HL-60/S4 treated with phorbol 12-myristate 13-acetate at 8.2 ng/mL for 4 days and 3 days (cell line): ENCODE measurements around the gene TRIM47.

Experiments
- in situ Hi-C: fragments of 300-500 bp; cut with MboI; formaldehyde crosslinking; loops from 2 replicates; pipeline ENCODE4 v1.15.0; 2022; ENCODE audit warnings: low sequenced_read_pairs

Gene TRIM47

DNA sequence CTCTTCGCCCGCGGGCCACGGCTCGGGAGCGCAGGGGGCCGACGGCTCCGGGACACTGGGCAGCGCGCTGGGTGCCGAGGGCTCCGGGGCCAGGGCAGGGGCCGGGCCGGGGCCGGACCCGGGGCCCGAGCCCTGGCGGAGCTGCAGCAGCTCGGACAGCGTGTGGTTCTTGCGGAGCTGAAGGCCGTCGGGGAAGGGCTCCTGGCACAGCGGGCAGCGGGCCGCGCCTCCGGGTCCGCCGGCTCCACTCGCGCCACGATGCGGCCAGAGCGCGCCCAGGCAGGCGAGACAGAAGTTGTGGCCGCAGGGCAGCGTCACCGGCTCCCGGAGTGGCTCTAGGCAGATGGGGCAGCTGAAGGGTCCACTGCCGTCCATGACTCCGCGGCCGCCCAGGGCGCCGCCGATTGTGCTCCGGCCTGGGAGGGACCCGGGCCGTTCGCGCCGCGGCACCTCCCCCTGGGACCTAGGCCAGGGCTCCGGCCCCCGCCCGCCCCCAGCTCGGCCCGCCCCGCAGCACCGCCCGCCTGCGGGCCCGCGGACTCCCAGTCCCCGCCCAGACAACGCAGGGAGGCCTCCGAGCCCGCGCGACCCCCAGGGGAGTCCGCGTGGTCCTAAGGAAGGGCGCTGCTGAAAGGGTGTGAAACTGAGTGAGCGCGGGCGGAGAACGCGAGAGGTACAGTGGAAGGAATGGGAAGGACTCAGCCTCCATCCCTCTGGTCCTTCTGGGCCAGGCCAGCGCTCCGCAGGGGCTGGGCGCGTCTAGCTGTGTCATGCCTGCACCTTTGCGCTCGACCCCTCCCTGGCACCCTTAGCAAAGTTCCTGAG lies at the start of gene TRIM47:
Gene TRIM47, minus strand, starts transcription at position 408 of the 825 bp plus-strand sequence. Its CDS starts 33 bp downstream, at position 375.
- in situ Hi-C loops = no loop called here

- in situ Hi-C loops = no loop called here
These were observed 49.0 kb upstream of the TRIM47 start for GRCh38 chr17:75927286-75927922.

GRCh38 chr17:75926456-75926855 lies 48.1 kb upstream of the TRIM47 start:
- in situ Hi-C loops = no loop called here

- in situ Hi-C loops = no loop called here
These were observed 47.5 kb upstream of the TRIM47 start for GRCh38 chr17:75925912-75926311.

GRCh38 chr17:75925103-75925502 lies 46.7 kb upstream of the TRIM47 start:
- in situ Hi-C loops = no loop called here

DNA sequence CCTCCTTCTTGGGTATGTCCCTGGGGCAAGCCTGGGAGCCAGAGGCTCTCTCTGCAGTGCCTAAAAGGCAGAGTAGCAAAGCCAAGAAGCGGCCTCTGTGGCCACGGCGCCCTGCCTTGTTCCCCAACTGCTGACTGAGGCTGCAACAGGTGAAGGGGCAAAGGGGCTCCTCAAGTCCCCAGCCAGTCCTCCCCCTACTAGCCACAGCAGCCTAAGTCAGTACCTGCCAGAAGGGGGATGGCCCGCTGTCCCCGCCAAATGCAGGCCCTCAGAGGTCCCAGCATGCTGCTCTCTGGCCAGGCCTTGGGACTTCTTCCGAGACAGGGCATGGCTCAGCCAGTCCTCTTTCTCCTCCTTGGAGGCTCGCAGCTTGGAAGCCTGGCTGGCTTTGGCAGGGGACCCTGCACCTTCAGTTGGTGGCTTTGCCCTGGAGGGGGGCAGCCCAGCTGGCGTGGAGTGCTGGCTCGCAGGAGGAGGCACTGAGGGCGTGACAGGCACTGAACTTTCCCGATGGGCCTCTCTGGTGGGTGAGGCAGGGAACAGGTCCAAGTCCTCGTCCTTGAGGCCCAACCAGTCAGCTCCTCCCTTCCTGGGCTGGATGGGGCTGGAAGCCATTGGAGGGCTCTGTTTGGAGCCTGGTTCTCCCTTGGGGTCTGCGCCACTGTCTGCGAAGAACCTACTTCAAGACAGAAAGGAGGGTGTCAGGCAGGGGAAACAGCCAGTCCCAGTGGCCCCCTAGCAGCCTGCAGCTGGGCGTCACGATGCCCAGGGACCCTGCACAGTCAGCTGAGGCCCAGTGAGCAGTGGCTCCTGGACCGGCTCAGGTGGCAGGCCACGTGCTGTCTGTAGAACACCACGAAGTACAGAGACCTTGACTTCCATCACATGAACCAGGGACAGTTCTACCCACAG lies 44.8 kb upstream of the TRIM47 start:
- in situ Hi-C loops = no loop called here

GRCh38 chr17:75922173-75922961 lies 44.0 kb upstream of the TRIM47 start:
- in situ Hi-C loops = no loop called here

- in situ Hi-C loops = no loop called here
These were observed 43.2 kb upstream of the TRIM47 start for GRCh38 chr17:75921596-75921995.

DNA sequence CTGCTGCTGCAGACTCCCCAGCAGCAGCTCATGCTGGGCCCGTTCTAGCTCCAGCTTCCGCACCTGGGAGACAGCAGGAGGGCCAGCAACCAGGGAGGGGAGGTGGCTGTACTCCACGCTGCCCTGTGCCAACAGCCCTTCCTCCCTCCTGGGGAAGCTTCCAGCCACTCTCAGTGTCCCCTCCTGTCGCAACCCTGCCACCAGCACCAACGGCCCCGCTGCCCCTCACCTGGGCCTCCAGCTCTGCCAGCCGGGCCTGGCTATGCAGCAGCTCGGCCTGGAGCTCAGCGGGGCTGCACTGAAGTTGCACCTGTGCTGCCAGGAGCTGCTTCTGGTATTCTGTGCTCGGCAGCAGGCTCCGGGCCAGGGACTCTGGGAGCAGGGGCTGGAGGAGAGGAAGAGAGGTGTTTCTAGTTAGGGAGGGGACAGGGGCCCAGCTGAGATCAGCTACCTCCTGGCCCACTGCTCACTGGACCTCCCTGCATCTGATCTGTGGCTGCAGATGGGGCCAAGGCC lies 41.7 kb upstream of the TRIM47 start:
- in situ Hi-C loops = no loop called here

GRCh38 chr17:75919611-75920010 lies 41.2 kb upstream of the TRIM47 start:
- in situ Hi-C loops = no loop called here

GRCh38 chr17:75917917-75918445 lies 39.6 kb upstream of the TRIM47 start:
- in situ Hi-C loops = no loop called here

DNA sequence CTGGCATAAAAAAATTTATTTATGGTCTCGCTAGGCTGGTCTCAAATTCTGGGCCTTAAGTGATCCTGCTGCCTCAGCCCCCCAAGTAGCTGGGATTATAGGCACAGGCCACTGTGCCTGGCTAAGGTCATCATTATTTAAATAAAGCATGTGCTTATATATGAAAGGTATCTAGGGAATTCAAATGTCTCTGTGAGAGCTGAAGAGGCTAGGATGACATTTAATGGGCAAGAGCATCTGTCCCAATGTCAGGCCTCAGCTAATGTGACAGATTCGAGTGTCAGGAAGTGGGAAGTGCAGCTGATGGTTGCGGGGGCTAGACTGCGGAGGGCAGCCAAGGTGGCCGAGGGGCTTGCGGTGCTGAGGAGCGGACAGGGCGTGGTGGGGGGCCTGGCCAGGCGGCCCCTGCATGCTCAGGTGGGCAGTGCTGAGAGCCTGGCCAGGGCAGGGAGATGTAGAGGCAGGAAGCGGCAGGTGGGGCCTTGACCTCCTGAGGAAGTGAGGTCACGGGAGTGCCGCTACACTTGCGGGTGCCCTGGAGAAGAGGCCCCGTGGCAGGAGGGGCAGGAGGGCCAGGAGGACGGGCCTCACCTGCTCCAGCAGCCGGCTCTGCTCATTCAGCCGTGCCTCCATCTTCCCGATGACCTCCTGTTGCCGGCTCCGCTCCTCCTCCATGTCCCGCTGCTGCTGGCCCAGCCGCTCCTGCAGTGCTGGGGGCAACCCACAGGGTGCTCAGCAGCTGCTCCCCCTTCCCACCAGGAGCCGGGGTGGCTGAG lies 38.9 kb upstream of the TRIM47 start:
- in situ Hi-C loops = no loop called here

DNA sequence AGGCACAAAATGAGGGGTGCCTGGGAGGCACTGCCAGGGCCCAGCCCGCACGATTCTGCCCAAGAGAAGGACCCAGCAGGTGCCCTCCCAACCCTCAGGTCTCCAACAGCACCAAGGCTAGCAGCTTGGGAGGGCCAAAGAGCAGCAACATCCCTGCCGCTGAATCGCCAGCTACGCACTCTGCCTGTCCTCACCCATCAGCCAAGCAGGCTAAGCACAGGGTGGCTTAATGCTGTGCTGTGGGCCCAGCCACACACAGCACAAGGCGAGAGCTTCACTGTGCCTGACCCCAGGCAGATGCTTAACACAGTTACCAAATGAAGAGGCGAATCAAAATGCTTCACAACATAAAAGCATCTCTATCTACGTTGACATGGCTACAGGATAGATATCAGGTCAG lies 36.9 kb upstream of the TRIM47 start:
- in situ Hi-C loops = no loop called here

DNA sequence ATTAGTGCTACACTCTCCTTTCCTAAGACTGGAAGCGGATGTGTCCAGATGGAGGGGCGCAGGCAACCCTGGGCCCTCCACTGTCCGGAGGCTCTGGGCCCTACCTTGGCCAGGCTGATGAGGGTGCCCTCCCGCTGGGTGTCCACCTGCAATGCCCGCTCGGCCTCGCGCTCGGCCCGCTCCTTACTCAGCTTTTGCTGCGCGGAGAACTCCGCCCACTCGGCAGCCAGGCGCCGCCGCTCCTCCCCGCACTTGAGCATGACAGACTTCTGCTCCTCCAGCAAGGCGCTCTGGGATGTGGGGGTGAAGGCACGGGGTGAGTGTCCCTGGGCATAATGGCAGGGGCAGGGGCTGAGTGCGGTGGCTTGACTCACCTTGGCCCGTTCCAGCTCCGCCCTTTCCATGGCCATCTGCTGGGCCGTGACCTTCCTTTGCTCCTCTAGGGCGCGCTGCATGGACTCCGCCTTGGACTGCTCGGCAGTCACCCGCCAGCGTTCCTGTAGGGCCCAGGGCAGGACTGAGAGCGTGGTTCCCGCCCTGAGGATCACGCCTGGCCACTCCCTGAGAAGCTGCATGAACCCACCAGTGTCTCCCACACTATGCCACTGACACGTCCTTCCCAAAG lies 36.4 kb upstream of the TRIM47 start:
- in situ Hi-C loops = no loop called here

GRCh38 chr17:75913537-75914210 lies 35.3 kb upstream of the TRIM47 start:
- in situ Hi-C loops = no loop called here

GRCh38 chr17:75910699-75911098 lies 32.3 kb upstream of the TRIM47 start:
- in situ Hi-C loops = no loop called here

DNA sequence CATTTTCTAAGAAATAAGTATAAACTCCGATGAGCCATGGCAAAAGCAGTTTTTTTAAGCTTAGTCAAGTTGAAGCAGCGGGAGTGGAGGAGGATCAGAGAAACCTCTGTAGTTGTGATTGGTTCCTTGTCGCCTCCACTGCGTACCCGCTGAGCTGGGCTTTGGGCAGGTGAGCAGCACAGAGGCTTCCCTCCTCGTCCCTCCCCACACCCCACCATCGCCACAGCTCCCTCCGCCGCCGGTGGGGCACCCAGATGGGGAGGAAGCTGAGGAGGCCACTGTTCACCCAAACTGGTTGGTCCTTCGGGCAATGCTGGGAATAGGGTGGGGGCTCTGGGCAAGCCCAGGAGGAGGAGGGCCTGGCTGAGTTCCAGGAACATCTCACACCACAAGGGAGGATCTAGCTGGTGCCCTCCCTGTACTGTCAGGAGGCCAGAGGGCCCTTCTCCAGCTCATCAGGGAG lies 31.5 kb upstream of the TRIM47 start:
- in situ Hi-C loops = loop anchor here (10.0 kb wide), 1 partner anchor 95 kb away; the partner anchor contains the start of gene CDK3
